GM18868 (cell line): Measurements from ENCODE around the gene FAM216B.
"Not testable (repeated sequence)": the region's sequence is repeated elsewhere in the genome, so short reads cannot be mapped to it uniquely, and the experiment has no call there.

Experiments
- ATAC-seq: cut with Tn5 transposase; IDR thresholded peaks from one replicate; pipeline ENCODE4 v1.9.1; 2021; ENCODE audit warnings: mild to moderate bottlenecking, moderate library complexity; ENCODE audit not compliant: unreplicated experiment

The FAM216B gene

GRCh38 chr13:42777467-42777866 lies 3.9 kb upstream of the FAM216B start:
- no peak for ATAC-seq

GRCh38 chr13:42780044-42780443 lies 1.3 kb upstream of the FAM216B start:
- no peak for ATAC-seq

GRCh38 chr13:42786715-42787114 lies 5.3 kb downstream of the FAM216B start:
- no peak for ATAC-seq

DNA sequence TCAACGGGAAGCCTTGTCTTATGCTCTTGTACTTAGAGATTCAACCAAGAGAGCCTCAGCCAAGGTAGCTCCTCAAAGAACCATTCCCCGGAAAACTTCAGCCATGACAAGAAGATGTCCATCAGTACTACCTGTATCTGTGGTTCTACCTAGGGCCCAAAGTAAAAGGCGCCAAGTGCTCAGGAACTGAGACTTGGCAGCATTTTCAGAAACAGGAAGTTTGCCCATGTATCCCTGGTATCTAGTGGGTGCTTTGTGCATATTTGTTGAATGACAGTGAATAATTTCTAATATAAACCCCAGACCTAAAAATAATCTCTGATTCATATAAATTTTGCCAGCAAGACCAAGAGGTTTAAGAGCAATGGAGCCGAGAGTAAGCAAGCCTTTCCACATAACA lies 7.2 kb downstream of the FAM216B start:
- no peak for ATAC-seq

- ATAC-seq: no peak
Observed at GRCh38 chr13:42792154-42792553, 10.8 kb downstream of the FAM216B start.

DNA sequence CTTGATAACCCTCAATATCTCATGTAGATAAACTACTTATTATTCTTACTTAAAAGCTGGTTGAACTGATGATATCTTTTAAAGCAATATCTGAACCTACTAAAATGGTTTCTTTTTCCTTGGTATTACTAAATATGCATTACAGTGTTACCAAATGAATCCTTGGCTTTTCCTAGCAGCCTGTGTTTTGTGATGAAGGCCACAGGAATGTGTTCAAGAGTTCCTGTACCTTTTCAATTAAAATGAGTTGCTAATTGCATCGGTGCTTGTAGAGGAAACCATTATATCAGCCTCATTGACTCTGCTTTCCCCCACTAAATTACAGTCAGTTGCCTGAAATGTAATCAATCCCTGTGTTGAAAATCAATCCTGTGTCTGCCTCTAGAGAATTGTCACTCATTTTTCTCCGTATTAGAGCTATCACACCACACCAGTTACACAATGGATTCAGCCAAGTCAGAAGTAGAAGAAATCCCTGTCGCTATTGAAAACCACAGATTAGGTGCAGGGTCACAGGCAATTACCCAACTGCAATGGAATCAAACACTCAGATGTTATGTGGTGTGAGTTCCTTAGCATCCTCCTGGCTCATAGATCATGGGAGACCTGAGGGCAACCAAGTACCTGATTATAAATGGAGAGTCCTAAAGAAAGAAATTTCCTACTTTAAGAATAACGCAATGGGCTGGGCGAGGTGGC lies 13.3 kb downstream of the FAM216B start:
- ATAC-seq: no peak

- ATAC-seq: no peak
Observed at GRCh38 chr13:42795666-42796065, 14.3 kb downstream of the FAM216B start.

DNA sequence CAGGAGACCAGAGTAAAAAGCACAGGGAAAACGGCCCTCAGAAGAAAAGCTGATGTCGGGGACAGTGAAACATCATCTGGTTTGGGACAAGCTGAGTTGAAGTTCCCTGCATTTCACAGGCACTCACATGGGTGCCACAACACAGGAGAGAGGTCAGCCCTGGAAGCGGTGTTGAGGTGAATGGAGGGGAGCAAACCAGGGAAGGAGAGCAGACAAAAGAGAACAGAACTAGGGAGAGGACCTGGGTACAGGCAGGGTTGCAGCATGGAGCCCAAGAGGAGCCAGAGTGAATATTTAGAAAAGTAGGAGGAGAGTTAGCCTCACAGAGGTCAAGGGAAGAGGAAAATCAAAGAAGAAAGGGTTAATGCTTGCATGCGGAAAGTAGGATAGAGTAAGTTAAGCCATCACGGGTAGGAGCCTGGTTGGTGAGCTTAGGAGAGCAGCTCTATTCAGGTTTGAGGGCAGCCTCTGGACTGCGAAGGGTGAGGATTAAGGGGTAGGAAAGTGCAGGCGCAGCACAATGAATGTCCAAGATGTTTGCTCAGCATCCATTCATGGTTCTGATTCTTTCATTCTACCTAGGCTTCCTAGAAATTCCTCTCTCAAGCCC lies 15.5 kb downstream of the FAM216B start:
- no peak for ATAC-seq

- no peak for ATAC-seq
Observed at GRCh38 chr13:42798118-42798517, 16.7 kb downstream of the FAM216B start.

DNA sequence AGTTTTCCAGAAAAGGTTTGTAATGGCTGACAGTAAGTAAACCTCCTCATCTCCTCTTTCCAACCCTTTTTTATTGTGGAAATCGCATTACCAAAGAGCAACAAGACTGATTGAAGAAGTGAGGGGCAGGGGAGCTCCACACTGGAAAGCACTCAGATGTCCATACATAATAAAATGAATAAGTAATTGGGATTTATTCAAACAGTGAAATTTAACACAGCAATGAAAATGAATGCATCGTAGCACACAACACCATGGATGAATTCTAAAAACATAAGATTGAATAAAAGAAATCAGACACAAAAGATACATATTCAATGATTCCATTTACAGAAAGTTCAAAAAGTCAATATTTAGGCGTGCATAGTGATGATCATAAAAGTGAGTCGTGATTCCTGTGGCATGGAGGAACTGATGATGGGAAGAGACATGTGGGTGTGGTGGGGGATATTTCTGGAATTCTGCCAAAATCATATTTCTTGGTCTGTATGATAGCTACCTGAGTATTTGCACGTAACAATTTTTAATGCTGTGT lies 18.8 kb downstream of the FAM216B start:
- ATAC-seq: no peak

GRCh38 chr13:42803563-42804204 lies 22.3 kb downstream of the FAM216B start:
- no peak for ATAC-seq

- ATAC-seq: no peak
Observed at GRCh38 chr13:42804244-42804874, 23.0 kb downstream of the FAM216B start.

GRCh38 chr13:42807241-42807640 lies 25.9 kb downstream of the FAM216B start:
- ATAC-seq: no peak

DNA sequence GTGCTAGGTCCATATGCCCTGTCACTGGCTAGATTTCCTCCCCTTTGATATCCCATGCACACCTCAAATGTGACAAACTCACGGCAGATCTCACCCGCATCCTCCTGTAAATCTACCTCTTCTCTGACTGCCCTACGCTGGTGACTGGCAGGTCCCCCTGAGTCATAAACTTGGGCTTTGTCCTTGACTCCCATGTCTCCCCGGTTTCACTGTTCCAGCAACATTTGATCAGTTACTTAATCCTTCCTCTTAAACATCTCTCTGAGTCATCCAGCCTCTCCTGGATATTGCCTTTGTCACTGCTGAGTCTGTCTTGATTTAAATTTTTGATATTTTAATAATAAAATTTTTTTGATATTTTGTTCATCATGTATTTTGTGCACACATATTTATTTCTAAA lies 26.5 kb downstream of the FAM216B start:
- no peak for ATAC-seq

GRCh38 chr13:42808341-42808940 lies 27.1 kb downstream of the FAM216B start:
- ATAC-seq: no peak

DNA sequence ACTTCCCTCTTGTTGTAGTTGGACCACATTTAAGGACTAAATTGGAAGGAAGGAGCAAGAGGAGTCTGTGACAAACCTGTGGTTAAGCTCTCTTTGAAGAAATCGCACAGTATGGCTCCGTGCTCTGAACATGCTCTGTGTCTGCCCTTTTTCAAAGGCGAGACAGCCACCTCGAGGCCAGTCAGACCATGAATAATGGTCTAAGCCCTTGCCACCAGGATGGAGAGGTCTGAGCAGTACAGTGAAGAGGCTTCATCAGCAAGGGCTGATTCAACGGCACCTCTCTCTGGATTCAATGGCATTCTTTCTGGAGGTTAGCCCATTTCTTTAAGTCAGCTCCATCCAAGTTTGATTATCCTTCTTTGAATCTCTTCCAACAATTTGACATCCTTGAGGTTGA lies 30.9 kb downstream of the FAM216B start:
- ATAC-seq: no peak

GRCh38 chr13:42814868-42815267 lies 33.5 kb downstream of the FAM216B start:
- ATAC-seq: no peak

DNA sequence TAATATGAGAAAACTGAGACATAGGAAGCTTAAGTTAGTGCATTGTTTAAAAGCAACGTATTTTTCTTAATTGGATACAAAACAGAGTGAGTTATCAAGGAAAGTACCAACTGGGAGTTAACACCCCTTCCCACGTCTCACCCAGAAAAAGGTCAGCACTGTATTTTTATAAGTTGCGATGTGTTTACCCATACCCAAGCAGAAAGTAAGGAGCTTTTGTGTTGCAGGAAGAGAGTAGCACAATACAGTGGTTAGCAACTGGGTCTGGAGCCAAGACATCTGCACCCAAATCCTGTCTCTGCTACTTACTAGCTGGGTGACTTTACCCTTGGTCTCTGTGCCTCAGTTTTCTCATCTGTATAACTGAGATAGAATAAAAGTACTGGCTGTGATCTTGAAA lies 34.3 kb downstream of the FAM216B start:
- ATAC-seq: no peak

GRCh38 chr13:42816538-42816937 lies 35.2 kb downstream of the FAM216B start:
- no peak for ATAC-seq

DNA sequence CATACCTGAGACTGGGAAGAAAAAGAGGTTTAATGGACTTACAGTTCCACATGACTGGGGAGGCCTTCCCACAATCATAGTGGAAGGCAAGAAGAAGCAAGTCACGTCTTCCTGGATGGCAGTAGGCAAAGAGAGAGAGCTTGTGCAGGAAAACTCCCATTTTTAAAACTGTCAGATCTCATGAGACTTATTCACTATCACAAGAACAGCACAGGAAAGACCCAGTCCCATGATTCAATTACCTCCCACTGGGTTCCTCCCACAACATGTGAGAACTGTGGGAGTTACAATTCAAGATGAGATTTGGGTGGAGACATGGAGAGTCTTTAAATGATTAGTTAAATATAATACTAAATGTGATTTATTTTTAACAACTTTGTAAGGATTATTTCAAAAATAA lies 38.3 kb downstream of the FAM216B start:
- not testable (repeated sequence) for ATAC-seq

GRCh38 chr13:42820451-42820850 lies 39.1 kb downstream of the FAM216B start:
- ATAC-seq: no peak
